Esophagus (tissue), 2 donors: ENCODE measurements around the gene OAS2. TPM values are rescaled to one million over a fixed set of nuclear protein-coding genes. Genes with fewer than 3 reads are reported as not detected.
A peak's percentile ranks its signal among the peaks of the same experiment; 100 is the strongest.

Experiments used
- H3K27ac ChIP-seq, 2 donors: one replicate each; pipeline ENCODE4 v1.5.1; 2013; ENCODE audit warnings: low read depth in 2 of 2, mild to moderate bottlenecking in 2 of 2, inconsistent platforms in 1 of 2, low read length in 1 of 2, moderate library complexity in 1 of 2
- H3K27me3 ChIP-seq, 2 donors: one replicate each; pipeline ENCODE4 v1.6.1; 2013; ENCODE audit warnings: low read length in 2 of 2, control low read depth in 1 of 2, mild to moderate bottlenecking in 1 of 2; ENCODE audit not compliant: insufficient read depth in 2 of 2, control insufficient read depth in 1 of 2
- H3K36me3 ChIP-seq, 2 donors: one replicate each; pipeline ENCODE4 v1.6.1; 2013; ENCODE audit warnings: low read length in 1 of 2; ENCODE audit not compliant: control insufficient read depth in 2 of 2, insufficient read depth in 2 of 2
- H3K4me1 ChIP-seq, 2 donors: one replicate each; pipeline ENCODE4 v1.6.1; 2013; ENCODE audit warnings: low read length in 1 of 2; ENCODE audit not compliant: control insufficient read depth in 2 of 2, insufficient read depth in 2 of 2
- H3K4me3 ChIP-seq, 2 donors: one replicate each; pipeline ENCODE4 v1.5.1; 2013; ENCODE audit warnings: low read length in 2 of 2, mild to moderate bottlenecking in 2 of 2, low read depth in 1 of 2, moderate library complexity in 1 of 2
- H3K9me3 ChIP-seq, 2 donors: one replicate each; pipeline ENCODE4 v1.6.1; 2013; ENCODE audit warnings: mild to moderate bottlenecking in 2 of 2, low read depth in 1 of 2, low read length in 1 of 2, moderate library complexity in 1 of 2; ENCODE audit not compliant: control insufficient read depth in 2 of 2, insufficient read depth in 1 of 2
- WGBS, 2 donors: extraction: QIAGEN DNeasy Blood & Tissue Kit; methylation state at CpG; one replicate each; pipeline ENCODE4 v1.1.7; 2013; 5-methylcytosine and 5-hydroxymethylcytosine counted together
- polyA plus RNA-seq, 2 donors: library from polyadenylated mRNA; stranded (reverse); fragments of 200-250 nt; gene quantifications; one replicate each; pipeline ENCODE4 v1.2.3, GENCODE V29; 2013
- donor health status: healthy with polysubstance abuse.
- donor health status: Bipolar disorder and iron deficiency.

The OAS2 gene, protein sequence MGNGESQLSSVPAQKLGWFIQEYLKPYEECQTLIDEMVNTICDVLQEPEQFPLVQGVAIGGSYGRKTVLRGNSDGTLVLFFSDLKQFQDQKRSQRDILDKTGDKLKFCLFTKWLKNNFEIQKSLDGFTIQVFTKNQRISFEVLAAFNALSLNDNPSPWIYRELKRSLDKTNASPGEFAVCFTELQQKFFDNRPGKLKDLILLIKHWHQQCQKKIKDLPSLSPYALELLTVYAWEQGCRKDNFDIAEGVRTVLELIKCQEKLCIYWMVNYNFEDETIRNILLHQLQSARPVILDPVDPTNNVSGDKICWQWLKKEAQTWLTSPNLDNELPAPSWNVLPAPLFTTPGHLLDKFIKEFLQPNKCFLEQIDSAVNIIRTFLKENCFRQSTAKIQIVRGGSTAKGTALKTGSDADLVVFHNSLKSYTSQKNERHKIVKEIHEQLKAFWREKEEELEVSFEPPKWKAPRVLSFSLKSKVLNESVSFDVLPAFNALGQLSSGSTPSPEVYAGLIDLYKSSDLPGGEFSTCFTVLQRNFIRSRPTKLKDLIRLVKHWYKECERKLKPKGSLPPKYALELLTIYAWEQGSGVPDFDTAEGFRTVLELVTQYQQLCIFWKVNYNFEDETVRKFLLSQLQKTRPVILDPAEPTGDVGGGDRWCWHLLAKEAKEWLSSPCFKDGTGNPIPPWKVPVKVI
- polyA plus RNA-seq: 10 to 100 TPM in 1 of 2 donors, 1 to 10 TPM in 1; 6.6 to 10.8 TPM

DNA sequence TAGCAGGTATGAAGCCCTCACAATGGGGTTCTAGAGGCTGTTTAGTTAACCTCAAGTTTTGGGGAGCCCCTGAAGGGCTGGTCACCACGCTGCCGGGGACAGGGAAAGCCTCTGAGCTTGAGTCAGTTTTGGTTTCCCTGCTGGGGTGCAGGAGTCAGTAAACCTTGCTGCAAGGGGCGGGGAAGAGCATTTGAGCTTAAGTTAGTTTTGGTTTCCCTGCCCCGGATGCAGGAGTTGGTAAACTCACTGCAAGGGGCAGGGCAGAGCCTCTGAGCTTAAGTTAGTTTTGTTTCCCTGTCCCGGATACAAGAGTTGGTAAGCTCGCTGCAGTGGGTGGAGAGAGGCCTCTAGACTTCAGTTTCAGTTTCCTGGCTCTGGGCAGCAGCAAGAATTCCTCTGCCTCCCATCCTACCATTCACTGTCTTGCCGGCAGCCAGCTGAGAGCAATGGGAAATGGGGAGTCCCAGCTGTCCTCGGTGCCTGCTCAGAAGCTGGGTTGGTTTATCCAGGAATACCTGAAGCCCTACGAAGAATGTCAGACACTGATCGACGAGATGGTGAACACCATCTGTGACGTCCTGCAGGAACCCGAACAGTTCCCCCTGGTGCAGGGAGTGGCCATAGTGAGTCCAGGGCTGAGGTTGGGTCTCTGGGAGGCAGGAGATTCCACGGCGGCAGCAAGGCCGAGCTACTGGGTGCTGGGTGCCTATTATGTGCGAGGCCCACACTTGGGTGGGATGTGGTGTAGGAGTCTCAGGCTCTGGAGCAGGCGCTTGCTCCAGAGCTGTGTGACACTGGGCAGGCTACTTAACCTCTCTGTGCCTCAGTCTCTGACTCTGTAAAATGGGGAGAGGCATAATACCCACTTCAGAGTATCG is at the start of gene OAS2:
Gene OAS2, plus strand, starts transcription at position 357 of the 878 bp plus-strand sequence. Its CDS starts 90 bp downstream, at position 447.
- Histone ChIP-seq H3K36me3 (no peaks in the 10 kb centered on the region), H3K9me3 (no peaks in the 10 kb centered on the region), H3K4me3 (peak within 1 kb of the TSS; percentile 52 to 61), H3K27ac (peak within 1 kb of the TSS; percentile 91 to 97), H3K4me1 (peaks cover 0 to 3% of the 10 kb centered on the region in 2 donors), H3K27me3 (no peaks in the 10 kb centered on the region)
- 13 to 19% methylated on average over 19 of the region's 19 CpGs for WGBS, 2 donors

DNA sequence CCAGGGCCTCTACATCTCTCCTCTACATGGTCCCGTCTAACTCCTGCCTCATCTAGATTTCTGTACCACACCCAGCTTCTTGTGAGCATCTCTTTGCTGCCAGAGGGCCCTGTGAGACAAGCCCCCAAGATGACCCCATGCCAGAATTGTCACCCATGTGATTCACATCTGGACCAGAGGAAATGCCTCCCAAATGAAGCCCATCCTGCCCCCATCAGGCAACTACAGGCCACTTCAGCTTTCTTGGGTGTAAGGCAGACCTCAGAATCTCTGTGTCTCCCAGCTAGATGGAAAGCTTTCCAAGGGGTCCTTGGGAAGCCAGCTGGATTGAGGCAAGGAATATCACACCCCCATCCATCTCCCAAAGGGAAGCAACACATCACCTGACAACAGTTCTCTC is 49.3 kb upstream of the OAS2 start:
- no peaks in the 10 kb centered on the region for H3K9me3 ChIP-seq
- no peak overlapping the region for H3K27ac ChIP-seq
- no peaks in the 10 kb centered on the region for H3K27me3 ChIP-seq
- H3K36me3 ChIP-seq: no peaks in the 10 kb centered on the region
- 80 to 90% methylated on average over 1 of the region's 1 CpG for WGBS, 2 donors
- no peak overlapping the region for H3K4me3 ChIP-seq
- H3K4me1 ChIP-seq: no peaks in the 10 kb centered on the region

DNA sequence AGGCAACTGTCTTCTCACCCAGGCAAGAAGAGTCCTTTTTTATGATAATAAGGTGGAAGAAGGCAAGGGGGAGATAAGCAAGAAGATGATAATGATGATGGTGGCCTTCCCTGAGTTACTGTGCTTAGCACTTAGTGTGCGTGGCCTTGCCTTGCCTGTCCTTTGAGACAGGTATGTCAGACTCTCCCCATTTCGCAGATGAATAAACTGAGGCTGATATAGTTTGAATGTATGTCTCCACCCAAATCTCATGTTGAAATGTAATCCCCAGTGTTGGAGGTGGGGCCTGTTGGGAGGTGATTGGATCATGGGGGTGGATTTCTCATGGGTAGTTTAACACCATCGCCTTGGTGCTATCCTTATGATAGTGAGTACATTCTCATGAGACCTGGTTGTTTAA is 48.6 kb upstream of the OAS2 start:
- H3K27me3 ChIP-seq: no peaks in the 10 kb centered on the region
- no peaks in the 10 kb centered on the region for H3K4me1 ChIP-seq
- no peaks in the 10 kb centered on the region for H3K9me3 ChIP-seq
- H3K27ac ChIP-seq: no peak overlapping the region
- no peak overlapping the region for H3K4me3 ChIP-seq
- H3K36me3 ChIP-seq: no peaks in the 10 kb centered on the region
- 94 to 96% methylated on average over 3 of the region's 3 CpGs for WGBS, 2 donors

DNA sequence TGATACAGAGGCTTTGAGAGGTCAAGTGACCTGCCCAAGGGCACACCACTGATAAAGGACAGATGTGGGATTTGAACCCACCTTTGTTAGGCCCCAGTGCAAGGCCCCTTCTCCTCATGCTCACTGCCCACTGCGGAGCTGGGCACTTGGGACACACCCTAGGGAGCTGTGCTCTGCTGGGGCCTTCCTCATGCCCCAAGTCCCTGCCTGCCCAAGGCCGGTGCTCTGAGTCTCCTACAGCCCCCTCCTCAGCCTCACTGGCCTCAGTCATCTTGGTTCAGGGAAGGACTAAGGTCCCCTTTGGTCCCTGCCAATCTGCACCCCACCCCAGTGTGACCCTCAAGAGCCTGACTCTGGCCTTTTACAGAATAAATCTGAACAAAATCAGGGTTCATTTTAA is 48.0 kb upstream of the OAS2 start:
- Histone ChIP-seq H3K9me3 (no peaks in the 10 kb centered on the region), H3K27me3 (no peaks in the 10 kb centered on the region), H3K36me3 (no peaks in the 10 kb centered on the region), H3K4me3 (no peak overlapping the region), H3K27ac (no peak overlapping the region), H3K4me1 (no peaks in the 10 kb centered on the region)
- WGBS, 2 donors: 92 to 98% methylated on average over 2 of the region's 2 CpGs

DNA sequence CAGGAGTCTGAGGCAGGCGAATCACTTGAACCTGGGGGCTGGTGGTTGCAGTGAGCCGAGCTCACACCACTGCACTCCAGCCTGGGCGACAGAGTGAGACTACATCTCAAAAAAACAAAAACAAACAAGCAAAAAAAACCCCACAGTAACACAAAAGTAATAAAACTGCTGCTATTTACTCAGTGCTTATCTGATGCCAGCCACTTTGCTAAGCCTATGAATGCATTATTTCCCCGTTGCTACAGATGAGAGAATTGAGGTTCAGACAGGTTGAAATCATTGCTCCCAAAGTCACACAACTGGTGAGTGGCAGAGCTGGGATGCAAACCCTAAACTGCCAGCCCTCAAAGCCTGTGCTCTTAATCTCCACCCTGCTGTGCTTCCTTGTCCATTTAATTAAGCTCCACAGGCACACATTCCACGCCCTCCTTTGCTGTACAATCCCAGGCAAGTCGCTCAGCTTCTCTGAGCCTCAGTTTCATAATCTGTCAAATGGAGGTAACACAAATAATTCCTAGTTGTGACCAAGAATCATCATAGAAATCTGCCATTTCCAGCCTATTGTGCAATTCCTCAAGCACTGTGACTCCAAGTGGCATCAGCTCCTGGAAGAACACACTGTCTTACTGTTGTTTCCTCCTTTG is 45.7 kb upstream of the OAS2 start:
- Histone ChIP-seq H3K36me3 (no peaks in the 10 kb centered on the region), H3K9me3 (no peaks in the 10 kb centered on the region), H3K27me3 (no peaks in the 10 kb centered on the region), H3K4me3 (no peak overlapping the region), H3K4me1 (no peaks in the 10 kb centered on the region), H3K27ac (peak overlapping the region in 1 of 2 donors; percentile 27)
- WGBS, 2 donors: 59 to 69% methylated on average over 6 of the region's 6 CpGs

DNA sequence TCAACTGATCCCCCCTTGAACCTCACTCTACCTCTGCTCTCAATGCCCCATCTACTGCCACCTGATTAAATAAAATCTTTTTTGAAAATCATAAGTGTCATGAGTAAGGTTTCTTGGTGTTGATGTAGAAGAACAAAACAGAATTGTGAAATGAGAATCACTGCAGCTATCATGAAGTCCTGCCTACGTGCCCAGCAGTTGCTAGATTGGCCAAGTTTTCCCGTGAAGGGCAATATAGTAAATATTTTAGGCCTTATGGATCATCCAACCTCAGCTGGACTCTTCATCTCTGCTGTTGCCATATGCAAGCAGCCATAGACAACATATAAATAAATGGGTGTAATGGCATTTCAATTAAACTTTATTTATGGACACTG is 45.2 kb upstream of the OAS2 start:
- Histone ChIP-seq H3K9me3 (no peaks in the 10 kb centered on the region), H3K4me3 (no peak overlapping the region), H3K27ac (peak overlapping the region in 1 of 2 donors; percentile 27), H3K36me3 (no peaks in the 10 kb centered on the region), H3K4me1 (no peaks in the 10 kb centered on the region), H3K27me3 (no peaks in the 10 kb centered on the region)
- whole genome bisulfite sequencing, 2 donors: 65 to 89% methylated on average over 2 of the region's 2 CpGs

DNA sequence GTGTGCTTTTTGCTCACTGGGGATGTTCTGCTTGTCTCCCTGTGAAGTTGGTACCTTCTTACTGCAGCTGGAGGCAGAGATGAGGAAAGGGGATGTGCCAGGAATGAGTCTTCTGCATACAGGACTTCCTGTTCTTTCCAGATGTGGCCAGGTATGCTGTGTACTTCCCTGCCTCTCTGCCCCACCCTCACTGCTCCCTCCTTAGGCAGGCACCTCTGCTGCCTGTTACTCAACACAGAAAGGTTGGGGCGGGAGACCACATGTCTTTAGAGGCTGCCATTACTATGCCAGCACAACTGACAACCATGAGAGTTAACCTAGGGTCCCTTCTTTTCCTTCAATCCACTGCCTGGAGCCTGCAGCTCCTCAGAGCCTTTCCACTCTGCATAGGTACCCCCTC is 42.1 kb upstream of the OAS2 start:
- Histone ChIP-seq H3K9me3 (no peaks in the 10 kb centered on the region), H3K36me3 (no peaks in the 10 kb centered on the region), H3K27me3 (no peaks in the 10 kb centered on the region), H3K4me3 (no peak overlapping the region), H3K4me1 (peaks cover 4 to 8% of the 10 kb centered on the region in 2 donors), H3K27ac (peak overlapping the region; percentile 91 to 95)
- 48 to 61% methylated on average over 1 of the region's 1 CpG for WGBS, 2 donors

DNA sequence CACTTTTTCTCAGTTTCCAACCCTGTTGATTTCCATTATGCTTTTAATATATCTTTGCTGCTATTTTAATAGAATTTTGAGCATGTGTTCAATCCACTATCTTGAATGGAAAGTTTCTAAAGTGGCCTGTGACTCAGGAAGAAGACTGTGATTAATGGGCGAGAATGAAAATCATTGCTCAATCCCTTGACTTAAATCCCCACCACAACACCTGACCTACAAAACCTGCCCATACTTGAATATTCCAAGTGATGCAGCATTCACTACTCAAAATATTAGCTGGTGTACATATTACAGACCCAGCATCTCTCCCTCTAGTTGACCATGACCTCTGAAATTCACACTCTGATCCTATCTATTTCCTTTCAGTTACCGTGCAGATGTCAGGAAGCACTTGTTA is 41.4 kb upstream of the OAS2 start:
- WGBS, 2 donors: 41% methylated on average over 2 of the region's 2 CpGs
- Histone ChIP-seq H3K4me1 (peaks cover 4 to 8% of the 10 kb centered on the region in 2 donors), H3K9me3 (no peaks in the 10 kb centered on the region), H3K27ac (peak overlapping the region; percentile 91 to 95), H3K36me3 (peaks cover 0 to 5% of the 10 kb centered on the region in 2 donors), H3K4me3 (no peak overlapping the region), H3K27me3 (no peaks in the 10 kb centered on the region)
